COLO668 (cell line): ENCODE measurements around the gene ATP5F1D.

Source experiments
- DNase-seq: peaks from one replicate; lab custom pipeline; 2025; ENCODE audit not compliant: unreplicated experiment; lab: John Stamatoyannopoulos, UW

ATP5F1D gene

GRCh38 chr19:1257475-1258162, 16.1 kb downstream of the ATP5F1D start:
- DNase-seq, result no peak

GRCh38 chr19:1258163-1258492, 16.6 kb downstream of the ATP5F1D start:
- no peak for DNase-seq

GRCh38 chr19:1258707-1259205, 17.2 kb downstream of the ATP5F1D start:
- no peak for DNase-seq

GRCh38 chr19:1259206-1259875, 17.8 kb downstream of the ATP5F1D start:
- DNase-seq, result peak; percentile 72

- DNase-seq, result peak; percentile 27
Observed at GRCh38 chr19:1259876-1260748, 18.6 kb downstream of the ATP5F1D start.

- DNase-seq, result peak; percentile 98
Observed at GRCh38 chr19:1260749-1261537, 19.4 kb downstream of the ATP5F1D start.

- DNase-seq, result peak; percentile 45
Observed at GRCh38 chr19:1261538-1261797, 19.9 kb downstream of the ATP5F1D start.

- DNase-seq, result peak; percentile 67
Observed at GRCh38 chr19:1261798-1262622, 20.5 kb downstream of the ATP5F1D start.

GRCh38 chr19:1262623-1263123, 21.1 kb downstream of the ATP5F1D start:
- no peak for DNase-seq

- DNase-seq, result peak; percentile 9
Observed at GRCh38 chr19:1263188-1263587, 21.6 kb downstream of the ATP5F1D start.

GRCh38 chr19:1264801-1265614, 23.5 kb downstream of the ATP5F1D start:
- peak; percentile 37 for DNase-seq

GRCh38 chr19:1265615-1266128, 24.1 kb downstream of the ATP5F1D start:
- DNase-seq, result peak; percentile 31

- DNase-seq, result peak; percentile 87
Observed at GRCh38 chr19:1266129-1266915, 24.8 kb downstream of the ATP5F1D start.

GRCh38 chr19:1266916-1267476, 25.4 kb downstream of the ATP5F1D start:
- DNase-seq, result peak; percentile 67

GRCh38 chr19:1267477-1268225, 26.1 kb downstream of the ATP5F1D start:
- DNase-seq, result peak; percentile 34

- DNase-seq, result no peak
Observed at GRCh38 chr19:1268226-1269064, 26.9 kb downstream of the ATP5F1D start.
